DND-41 (cell line): ENCODE results near the gene UTP14C.

Source experiments
- ATAC-seq: fragments of 200-7000 bp; cut with Tn5 transposase; 3 replicates; pipeline ENCODE4 v1.9.1; 2021; ENCODE audit warnings: low read depth; ENCODE audit not compliant: insufficient read depth
- DNase-seq: peaks from one replicate; pipeline ENCODE4 v3.0.0-alpha.2; 2020
- H2AFZ ChIP-seq: 2 replicates; pipeline ENCODE4 v1.6.0; 2012; ENCODE audit warnings: low read depth, low read length
- H3K27ac ChIP-seq: 2 replicates; pipeline ENCODE4 v1.5.1; 2012; ENCODE audit warnings: low read length, inconsistent platforms
- H3K27me3 ChIP-seq: fragments of 200-600 bp; sonication (generic); 2 replicates; pipeline ENCODE4 v1.6.0; 2012; ENCODE audit warnings: low read length, mild to moderate bottlenecking, inconsistent platforms; ENCODE audit not compliant: insufficient read depth, poor library complexity
- H3K36me3 ChIP-seq: 2 replicates; pipeline ENCODE4 v1.5.1; 2012; ENCODE audit warnings: low read length, inconsistent platforms; ENCODE audit not compliant: insufficient read depth
- H3K4me1 ChIP-seq: 2 replicates; pipeline ENCODE4 v1.5.1; 2012; ENCODE audit warnings: mild to moderate bottlenecking, low read length; ENCODE audit not compliant: insufficient read depth
- H3K4me2 ChIP-seq: 2 replicates; pipeline ENCODE4 v1.6.0; 2012; ENCODE audit warnings: mild to moderate bottlenecking, moderate library complexity, low read length, inconsistent platforms; ENCODE audit not compliant: insufficient read depth
- H3K4me3 ChIP-seq, 2 experiments: fragments of 200-600 bp in 1 of 2; shearing (Covaris generic) in 1 of 2; 2 replicates each; pipeline ENCODE4 v1.5.1; 2012 to 2016; ENCODE audit warnings: inconsistent platforms in 2 of 2, low read length in 2 of 2, mild to moderate bottlenecking in 2 of 2, low read depth in 1 of 2, moderate library complexity in 1 of 2
- H3K79me2 ChIP-seq: 2 replicates; pipeline ENCODE4 v1.6.0; 2012; ENCODE audit warnings: low read length, inconsistent platforms; ENCODE audit not compliant: insufficient read depth
- H3K9ac ChIP-seq: 2 replicates; pipeline ENCODE4 v1.6.0; 2012; ENCODE audit warnings: low read depth, mild to moderate bottlenecking, inconsistent platforms, low read length, moderate library complexity
- H3K9me3 ChIP-seq: 2 replicates; pipeline ENCODE4 v1.5.1; 2012; ENCODE audit warnings: low read length, moderate library complexity, mild to moderate bottlenecking, inconsistent platforms; ENCODE audit not compliant: insufficient read depth, severe bottlenecking
- H4K20me1 ChIP-seq: 2 replicates; pipeline ENCODE4 v1.6.0; 2012; ENCODE audit warnings: low read length; ENCODE audit not compliant: insufficient read depth
- EZH2 ChIP-seq: IDR thresholded peaks from 3 replicates; pipeline ENCODE4 v1.6.1; 2012; ENCODE audit warnings: borderline replicate concordance, low read depth, mild to moderate bottlenecking, moderate library complexity, low read length, inconsistent platforms; ENCODE audit not compliant: severe bottlenecking
- TF ChIP-seq, protein P1 (sequence below): IDR thresholded peaks from 2 replicates; pipeline ENCODE4 v1.5.1; 2012; ENCODE audit warnings: borderline replicate concordance, low read length, moderate library complexity, mild to moderate bottlenecking; ENCODE audit not compliant: poor library complexity, severe bottlenecking; ENCODE audit errors: extremely low read depth

UTP14C gene

GRCh38 chr13:52024481-52024880, at the start of gene UTP14C:
Gene UTP14C, plus strand, starts transcription at chr13:52024691. Its CDS starts 4,114 bp downstream, at chr13:52028805.
- Histone ChIP-seq H3K9me3 (no peaks in the 10 kb centered on the region), H3K27ac (no peak within 1 kb of the TSS), H3K79me2 (peaks cover 8% of the 10 kb centered on the region), H3K36me3 (peaks cover 73% of the 10 kb centered on the region), H3K4me3 (no peak within 1 kb of the TSS), H3K9ac (no peak within 1 kb of the TSS), H3K27me3 (no peaks in the 10 kb centered on the region), H3K4me1 (no peaks in the 10 kb centered on the region), H2AFZ (no peak within 1 kb of the TSS), H4K20me1 (peaks cover 16% of the 10 kb centered on the region), H3K4me2 (no peak within 1 kb of the TSS)
- no peak for DNase-seq
- TF ChIP-seq EZH2, result no peak
- no peak for ATAC-seq

DNA sequence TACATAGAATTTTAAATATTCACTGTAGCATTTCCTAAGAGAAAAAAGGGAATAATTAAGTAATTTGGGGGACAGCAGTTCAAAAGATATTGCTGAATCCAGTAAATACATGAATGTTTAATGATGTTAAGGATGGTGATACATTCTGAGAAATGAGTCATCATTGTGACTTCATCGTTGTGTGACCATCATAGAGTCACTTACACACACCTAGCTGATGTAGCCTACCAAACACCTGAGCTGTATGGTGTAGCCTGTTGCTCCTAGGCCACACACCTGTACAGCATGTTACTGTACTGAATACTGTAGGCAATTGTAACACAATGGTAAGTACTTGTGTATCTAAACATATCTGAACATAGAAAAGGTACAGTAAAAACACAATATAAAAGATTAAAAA, 48.1 kb upstream of the UTP14C start:
- Histone ChIP-seq H3K27ac (no peak overlapping the region), H3K4me3 (no peak overlapping the region), H3K79me2 (no peaks in the 10 kb centered on the region), H3K36me3 (no peaks in the 10 kb centered on the region), H3K4me1 (no peaks in the 10 kb centered on the region), H3K9me3 (no peaks in the 10 kb centered on the region), H3K4me2 (no peak overlapping the region), H4K20me1 (no peaks in the 10 kb centered on the region), H3K27me3 (no peaks in the 10 kb centered on the region), H2AFZ (no peak overlapping the region), H3K9ac (no peak overlapping the region)
- DNase-seq (no peak), ATAC-seq (no peak)
- TF ChIP-seq, protein P1, sequence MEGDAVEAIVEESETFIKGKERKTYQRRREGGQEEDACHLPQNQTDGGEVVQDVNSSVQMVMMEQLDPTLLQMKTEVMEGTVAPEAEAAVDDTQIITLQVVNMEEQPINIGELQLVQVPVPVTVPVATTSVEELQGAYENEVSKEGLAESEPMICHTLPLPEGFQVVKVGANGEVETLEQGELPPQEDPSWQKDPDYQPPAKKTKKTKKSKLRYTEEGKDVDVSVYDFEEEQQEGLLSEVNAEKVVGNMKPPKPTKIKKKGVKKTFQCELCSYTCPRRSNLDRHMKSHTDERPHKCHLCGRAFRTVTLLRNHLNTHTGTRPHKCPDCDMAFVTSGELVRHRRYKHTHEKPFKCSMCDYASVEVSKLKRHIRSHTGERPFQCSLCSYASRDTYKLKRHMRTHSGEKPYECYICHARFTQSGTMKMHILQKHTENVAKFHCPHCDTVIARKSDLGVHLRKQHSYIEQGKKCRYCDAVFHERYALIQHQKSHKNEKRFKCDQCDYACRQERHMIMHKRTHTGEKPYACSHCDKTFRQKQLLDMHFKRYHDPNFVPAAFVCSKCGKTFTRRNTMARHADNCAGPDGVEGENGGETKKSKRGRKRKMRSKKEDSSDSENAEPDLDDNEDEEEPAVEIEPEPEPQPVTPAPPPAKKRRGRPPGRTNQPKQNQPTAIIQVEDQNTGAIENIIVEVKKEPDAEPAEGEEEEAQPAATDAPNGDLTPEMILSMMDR, result no peak
- no peak for TF ChIP-seq EZH2

GRCh38 chr13:51976890-51977289, 47.6 kb upstream of the UTP14C start:
- TF ChIP-seq, protein P1, result no peak
- no peak for TF ChIP-seq EZH2
- DNase-seq (no peak), ATAC-seq (no peak)
- Histone ChIP-seq H3K27ac (no peak overlapping the region), H3K79me2 (no peaks in the 10 kb centered on the region), H3K27me3 (no peaks in the 10 kb centered on the region), H3K9ac (no peak overlapping the region), H3K4me3 (no peak overlapping the region), H3K36me3 (no peaks in the 10 kb centered on the region), H2AFZ (no peak overlapping the region), H3K9me3 (no peaks in the 10 kb centered on the region), H4K20me1 (no peaks in the 10 kb centered on the region), H3K4me2 (no peak overlapping the region), H3K4me1 (no peaks in the 10 kb centered on the region)

GRCh38 chr13:51977625-51978024, 46.9 kb upstream of the UTP14C start:
- TF ChIP-seq EZH2, result no peak
- TF ChIP-seq, protein P1, result no peak
- DNase-seq (no peak), ATAC-seq (no peak)
- Histone ChIP-seq H2AFZ (no peak overlapping the region), H3K4me3 (no peak overlapping the region), H3K79me2 (no peaks in the 10 kb centered on the region), H3K9me3 (no peaks in the 10 kb centered on the region), H3K36me3 (no peaks in the 10 kb centered on the region), H3K4me2 (no peak overlapping the region), H3K27me3 (no peaks in the 10 kb centered on the region), H3K4me1 (no peaks in the 10 kb centered on the region), H4K20me1 (no peaks in the 10 kb centered on the region), H3K9ac (no peak overlapping the region), H3K27ac (no peak overlapping the region)
